GM12873 (cell line): ENCODE data around the gene ABL2.

Experiments
- TF ChIP-seq, protein P1 (sequence below): IDR thresholded peaks from 2 replicates; pipeline ENCODE4 v1.5.1; 2012; ENCODE audit warnings: low read depth, mild to moderate bottlenecking, moderate library complexity, low read length, control low read depth; ENCODE audit not compliant: insufficient read depth; ENCODE audit errors: missing control alignments

ABL2 gene

GRCh38 chr1:179175011-179175841 is 54.3 kb downstream of the ABL2 start:
- TF ChIP-seq, protein P1, sequence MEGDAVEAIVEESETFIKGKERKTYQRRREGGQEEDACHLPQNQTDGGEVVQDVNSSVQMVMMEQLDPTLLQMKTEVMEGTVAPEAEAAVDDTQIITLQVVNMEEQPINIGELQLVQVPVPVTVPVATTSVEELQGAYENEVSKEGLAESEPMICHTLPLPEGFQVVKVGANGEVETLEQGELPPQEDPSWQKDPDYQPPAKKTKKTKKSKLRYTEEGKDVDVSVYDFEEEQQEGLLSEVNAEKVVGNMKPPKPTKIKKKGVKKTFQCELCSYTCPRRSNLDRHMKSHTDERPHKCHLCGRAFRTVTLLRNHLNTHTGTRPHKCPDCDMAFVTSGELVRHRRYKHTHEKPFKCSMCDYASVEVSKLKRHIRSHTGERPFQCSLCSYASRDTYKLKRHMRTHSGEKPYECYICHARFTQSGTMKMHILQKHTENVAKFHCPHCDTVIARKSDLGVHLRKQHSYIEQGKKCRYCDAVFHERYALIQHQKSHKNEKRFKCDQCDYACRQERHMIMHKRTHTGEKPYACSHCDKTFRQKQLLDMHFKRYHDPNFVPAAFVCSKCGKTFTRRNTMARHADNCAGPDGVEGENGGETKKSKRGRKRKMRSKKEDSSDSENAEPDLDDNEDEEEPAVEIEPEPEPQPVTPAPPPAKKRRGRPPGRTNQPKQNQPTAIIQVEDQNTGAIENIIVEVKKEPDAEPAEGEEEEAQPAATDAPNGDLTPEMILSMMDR = no peak

DNA sequence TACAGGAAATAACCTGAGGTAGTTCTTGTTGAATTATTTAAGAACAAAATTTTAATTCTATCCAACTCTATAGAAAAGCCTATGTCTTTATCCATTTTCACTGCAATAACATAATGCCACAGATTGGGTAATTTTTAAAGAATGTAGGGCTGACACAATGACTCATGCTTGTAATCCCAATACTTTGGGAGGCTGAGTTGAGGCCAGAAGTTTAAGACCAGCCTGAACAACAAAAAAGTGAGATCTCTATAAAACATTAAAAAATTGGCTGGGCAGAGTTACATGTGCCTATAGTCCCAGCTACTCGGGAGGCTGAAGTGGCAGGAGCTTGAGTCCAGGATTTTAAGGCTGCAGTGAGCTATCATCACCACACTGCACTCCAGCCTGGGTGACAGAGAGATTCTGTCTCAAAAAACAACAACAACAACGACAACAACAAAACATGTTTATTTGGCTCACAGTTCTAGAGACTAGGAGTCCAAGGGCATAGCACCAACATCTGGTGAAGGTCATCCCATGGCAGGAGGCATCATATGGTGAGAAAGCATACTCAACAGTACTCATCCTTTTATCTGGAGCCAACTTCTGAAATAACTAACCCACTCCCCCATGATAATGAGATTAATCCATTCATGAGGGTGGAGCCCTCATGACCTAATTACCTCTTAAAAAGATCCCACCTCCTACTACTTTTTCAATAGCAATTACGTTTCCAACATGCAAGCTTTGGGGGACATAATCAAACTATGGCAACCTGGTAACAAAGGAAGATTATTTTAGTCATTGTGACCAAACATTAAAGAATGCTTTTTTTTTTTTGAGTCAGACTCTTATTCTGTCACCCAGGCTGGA is 59.6 kb downstream of the ABL2 start:
- TF ChIP-seq, protein P1 = no peak

DNA sequence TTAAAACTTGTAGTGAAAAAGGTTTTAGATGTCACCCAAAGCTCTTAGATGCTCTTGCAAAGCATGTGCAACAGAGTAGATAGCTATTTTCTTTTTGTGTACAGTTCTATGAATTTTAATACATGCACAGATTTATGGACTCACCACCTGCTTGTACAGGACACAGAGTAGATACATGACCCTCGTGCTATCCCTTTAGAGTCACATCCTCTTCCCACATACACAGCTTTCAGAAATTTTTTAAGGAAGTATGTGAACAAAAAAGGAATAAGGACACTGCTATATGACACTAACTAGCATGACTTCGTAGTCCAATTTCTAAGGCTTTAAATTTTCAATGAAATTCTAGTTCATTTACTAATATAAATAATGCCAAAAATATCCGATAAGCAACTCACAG is 60.9 kb downstream of the ABL2 start:
- TF ChIP-seq, protein P1 = no peak

GRCh38 chr1:179167955-179168354 is 61.5 kb downstream of the ABL2 start:
- TF ChIP-seq, protein P1 = no peak

- TF ChIP-seq, protein P1 = no peak
Measured at GRCh38 chr1:179167418-179167777, 62.1 kb downstream of the ABL2 start.

DNA sequence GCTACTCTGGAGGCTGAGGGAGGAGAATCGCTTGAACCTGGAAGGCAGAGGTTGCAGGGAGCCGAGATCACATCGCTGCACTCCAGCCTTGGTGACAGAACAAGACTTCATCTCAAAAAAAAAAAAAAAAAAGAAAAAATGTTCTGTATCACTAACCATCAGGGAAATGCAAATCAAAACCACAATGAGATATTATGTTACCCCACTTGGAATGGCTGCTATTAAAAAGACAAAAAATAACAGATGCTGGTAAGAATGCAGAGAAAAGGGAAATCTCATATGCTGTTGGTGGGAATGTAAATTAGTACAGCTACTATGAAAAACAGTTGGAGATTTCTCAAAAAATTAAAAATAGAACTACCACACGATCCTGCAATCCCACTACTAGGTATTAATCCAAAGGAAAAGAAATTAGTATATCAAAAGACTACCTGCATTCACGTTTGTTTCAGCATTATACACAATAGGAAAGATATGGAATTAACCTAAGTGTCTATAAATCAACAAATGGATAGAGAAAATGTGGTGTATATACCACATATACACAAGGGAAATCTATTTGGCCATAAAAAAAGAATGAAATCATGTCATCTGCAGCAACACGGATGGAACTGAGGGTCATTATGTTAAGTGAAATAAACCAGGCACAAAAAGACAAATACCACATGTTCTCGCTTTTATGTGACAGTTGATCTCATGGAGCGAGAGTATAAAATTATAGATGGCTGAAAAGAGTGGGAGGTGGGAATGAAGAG is 62.6 kb downstream of the ABL2 start:
- TF ChIP-seq, protein P1 = no peak
